Duodenal mucosa (tissue), 2 donors: Measurements from ENCODE around the gene CYTH4.

ENCODE experiments used
- H3K27ac ChIP-seq: one replicate; pipeline ENCODE4 v1.7.0; 2013; ENCODE audit warnings: low read depth, low read length
- H3K27me3 ChIP-seq, 2 donors: one replicate each; pipeline ENCODE4 v1.7.0; 2013; ENCODE audit warnings: low read length in 2 of 2, control low read depth in 1 of 2; ENCODE audit not compliant: insufficient read depth in 2 of 2, control insufficient read depth in 1 of 2
- H3K36me3 ChIP-seq, 2 donors: one replicate each; pipeline ENCODE4 v1.7.0; 2013; ENCODE audit warnings: low read length in 2 of 2, control low read depth in 1 of 2; ENCODE audit not compliant: insufficient read depth in 2 of 2, control insufficient read depth in 1 of 2
- H3K4me1 ChIP-seq, 2 donors: one replicate each; pipeline ENCODE4 v1.7.0; 2013; ENCODE audit warnings: low read length in 2 of 2, control low read depth in 1 of 2; ENCODE audit not compliant: insufficient read depth in 2 of 2, control insufficient read depth in 1 of 2
- H3K4me3 ChIP-seq, 2 donors: one replicate each; pipeline ENCODE4 v1.7.0; 2013; ENCODE audit warnings: low read length in 2 of 2, low read depth in 1 of 2
- H3K9ac ChIP-seq, 2 donors: one replicate each; pipeline ENCODE4 v1.7.0; 2013; ENCODE audit warnings: low read length in 2 of 2, low read depth in 1 of 2
- H3K9me3 ChIP-seq, 2 donors: one replicate each; pipeline ENCODE4 v1.7.0; 2013; ENCODE audit warnings: low read length in 2 of 2, control low read depth in 1 of 2; ENCODE audit not compliant: control insufficient read depth in 1 of 2

The CYTH4 gene

DNA sequence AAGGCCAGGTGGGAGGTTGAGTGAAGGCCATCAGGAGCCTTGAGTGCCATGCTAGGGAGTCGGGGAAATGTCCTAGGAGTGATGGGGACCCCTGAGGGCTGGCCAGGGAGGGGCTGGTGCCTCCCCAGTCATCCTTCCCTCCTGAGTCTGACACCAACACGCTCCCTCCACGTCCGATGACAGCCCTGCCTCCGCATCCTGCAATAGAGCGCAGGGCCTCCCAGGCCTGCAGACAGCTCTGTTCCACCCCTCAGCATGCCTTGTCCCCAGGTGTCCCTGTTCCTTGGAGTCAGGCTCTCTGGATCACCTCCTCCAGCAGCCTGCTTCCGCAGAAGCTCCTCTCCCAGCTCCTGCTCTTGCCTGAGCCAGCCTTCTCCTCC lies 41.4 kb upstream of the CYTH4 start:
- Histone ChIP-seq H3K27me3 (no peaks in the 10 kb centered on the region), H3K9ac (peak overlapping the region in 1 of 2 donors; percentile 6), H3K27ac (peak overlapping the region; percentile 25), H3K36me3 (peaks cover 0 to 9% of the 10 kb centered on the region in 2 donors), H3K4me3 (peak overlapping the region; percentile 5 to 50), H3K9me3 (no peaks in the 10 kb centered on the region), H3K4me1 (peaks cover 24 to 56% of the 10 kb centered on the region in 2 donors)

DNA sequence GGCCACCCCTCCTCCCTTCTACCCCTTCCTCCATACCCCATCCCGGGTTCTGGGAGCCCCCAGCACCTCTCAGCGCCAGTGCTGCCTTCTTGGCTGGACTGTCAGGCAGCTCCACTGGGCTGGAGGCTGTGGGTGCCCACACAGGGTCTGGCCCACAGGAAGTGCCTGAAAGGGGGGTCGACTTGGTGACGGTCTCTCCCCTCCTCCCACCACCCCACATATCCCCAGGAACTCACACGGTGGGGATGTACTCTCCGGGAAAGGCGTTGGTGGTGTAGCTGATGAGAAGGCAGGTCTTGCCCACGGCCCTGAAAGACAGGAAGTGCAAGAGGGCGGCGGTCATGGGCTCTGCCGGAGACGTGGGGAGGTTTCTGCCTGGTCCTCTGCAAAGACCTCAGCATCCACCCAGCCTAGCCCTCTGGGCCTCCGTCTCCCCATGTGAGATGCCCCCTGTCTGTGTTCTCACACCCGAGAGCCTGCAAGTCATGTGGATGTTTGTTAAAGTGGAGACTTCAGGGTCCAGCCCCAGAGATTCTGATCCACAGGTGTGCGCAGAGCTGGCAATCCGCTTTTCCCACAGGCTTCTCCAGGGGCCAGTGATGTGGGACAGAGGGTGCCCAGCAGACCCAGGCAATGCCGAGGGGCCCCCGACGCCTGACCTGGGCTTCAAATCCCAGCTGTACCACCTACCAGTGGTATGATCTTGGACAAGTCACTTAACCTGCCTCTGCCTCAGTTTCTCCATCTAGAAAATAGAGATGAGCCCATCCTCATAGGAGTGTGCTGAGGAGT lies 40.8 kb upstream of the CYTH4 start:
- Histone ChIP-seq H3K27ac (peak overlapping the region; percentile 25), H3K4me1 (peaks cover 19 to 52% of the 10 kb centered on the region in 2 donors), H3K27me3 (no peaks in the 10 kb centered on the region), H3K9me3 (no peaks in the 10 kb centered on the region), H3K4me3 (peak overlapping the region; percentile 50 to 77), H3K36me3 (peaks cover 0 to 9% of the 10 kb centered on the region in 2 donors), H3K9ac (peak overlapping the region; percentile 11 to 25)

GRCh38 chr22:37242395-37242918 lies 39.9 kb upstream of the CYTH4 start:
- peaks cover 0 to 9% of the 10 kb centered on the region in 2 donors for H3K36me3 ChIP-seq
- H3K9ac ChIP-seq: peak overlapping the region; percentile 48 to 62
- no peaks in the 10 kb centered on the region for H3K27me3 ChIP-seq
- H3K27ac ChIP-seq: no peak overlapping the region
- H3K9me3 ChIP-seq: no peaks in the 10 kb centered on the region
- peak overlapping the region; percentile 68 to 77 for H3K4me3 ChIP-seq
- peaks cover 17 to 52% of the 10 kb centered on the region in 2 donors for H3K4me1 ChIP-seq

DNA sequence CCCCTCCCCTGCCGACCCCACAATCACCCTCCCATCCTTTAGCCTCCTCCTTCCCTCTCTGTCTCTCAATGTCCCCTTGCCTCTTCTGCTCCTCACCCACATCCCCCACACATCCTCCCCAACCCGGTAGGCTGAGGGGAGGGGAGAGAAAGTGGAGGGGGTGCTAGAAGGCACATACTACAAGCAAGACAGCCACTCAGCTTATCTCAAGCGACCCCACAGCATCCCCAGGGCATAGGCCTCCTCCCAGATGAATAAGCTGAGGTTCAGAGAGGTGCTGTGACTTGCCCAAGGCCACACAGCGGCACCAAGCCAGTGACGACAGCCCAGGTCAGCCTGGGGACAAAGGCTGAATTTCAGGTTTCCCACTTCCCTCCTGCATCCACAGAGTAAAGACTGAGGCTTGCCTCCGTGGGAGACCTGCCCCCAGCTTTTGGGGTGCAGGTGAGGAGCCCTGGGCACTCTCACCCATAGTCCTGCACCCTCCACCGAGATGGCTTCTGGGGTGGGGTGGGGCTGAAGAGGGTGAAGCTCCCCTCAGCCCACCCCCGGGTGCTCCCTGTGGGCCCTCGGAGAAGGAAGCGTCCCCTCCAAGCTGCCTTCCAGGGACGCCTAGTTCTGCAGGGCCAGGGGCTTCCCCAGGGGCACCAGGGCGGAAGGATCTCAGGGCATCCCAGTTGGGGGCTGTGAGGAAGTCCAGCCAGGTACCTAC lies 38.8 kb upstream of the CYTH4 start:
- Histone ChIP-seq H3K27ac (peak overlapping the region; percentile 52), H3K4me3 (peak overlapping the region; percentile 68 to 77), H3K9me3 (no peaks in the 10 kb centered on the region), H3K36me3 (peaks cover 0 to 9% of the 10 kb centered on the region in 2 donors), H3K9ac (peak overlapping the region; percentile 48 to 62), H3K27me3 (no peaks in the 10 kb centered on the region), H3K4me1 (peaks cover 14 to 47% of the 10 kb centered on the region in 2 donors)

- peak within 1 kb of the TSS; percentile 68 to 77 for H3K4me3 ChIP-seq
Observed at GRCh38 chr22:37244114-37244921, 38.0 kb upstream of the CYTH4 start, which contains the start of gene RAC2. Gene RAC2, minus strand, starts transcription at chr22:37244269. Its CDS starts 121 bp downstream, at chr22:37244148.

GRCh38 chr22:37244922-37245722 lies 37.2 kb upstream of the CYTH4 start:
- Histone ChIP-seq H3K9ac (peak overlapping the region in 1 of 2 donors; percentile 10), H3K27ac (no peak overlapping the region)

More at GRCh38 chr22:37244114-37244921, 38.0 kb upstream of the CYTH4 start, which contains the start of gene RAC2:
- Histone ChIP-seq H3K36me3 (peaks cover 0 to 9% of the 10 kb centered on the region in 2 donors), H3K9me3 (no peaks in the 10 kb centered on the region), H3K27ac (peak within 1 kb of the TSS; percentile 52), H3K9ac (peak within 1 kb of the TSS; percentile 48 to 62), H3K27me3 (no peaks in the 10 kb centered on the region), H3K4me1 (peaks cover 14 to 47% of the 10 kb centered on the region in 2 donors)

DNA sequence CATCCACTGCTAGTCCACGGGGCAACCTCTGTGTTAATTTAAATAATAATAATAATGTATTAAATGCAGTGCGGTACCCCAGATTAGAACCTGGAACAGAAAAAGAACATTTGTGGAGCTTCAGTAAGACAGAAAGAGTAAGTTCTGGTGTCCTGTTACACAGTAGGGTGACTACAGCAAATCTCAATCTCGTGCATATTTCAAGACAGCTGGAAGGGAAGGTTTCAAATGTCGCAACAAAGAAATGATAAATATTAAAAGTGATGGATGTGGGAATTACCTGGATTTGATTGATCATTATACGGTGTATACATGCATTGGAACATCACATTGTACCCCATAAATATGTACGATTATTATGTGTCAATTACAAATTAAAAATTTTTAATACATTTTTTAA lies 36.6 kb upstream of the CYTH4 start:
- no peaks in the 10 kb centered on the region for H3K27me3 ChIP-seq
- no peak overlapping the region for H3K4me3 ChIP-seq

More at GRCh38 chr22:37244922-37245722, 37.2 kb upstream of the CYTH4 start:
- Histone ChIP-seq H3K9me3 (no peaks in the 10 kb centered on the region), H3K27me3 (no peaks in the 10 kb centered on the region), H3K4me3 (no peak overlapping the region), H3K36me3 (peaks cover 0 to 9% of the 10 kb centered on the region in 2 donors), H3K4me1 (peaks cover 14 to 44% of the 10 kb centered on the region in 2 donors)

DNA sequence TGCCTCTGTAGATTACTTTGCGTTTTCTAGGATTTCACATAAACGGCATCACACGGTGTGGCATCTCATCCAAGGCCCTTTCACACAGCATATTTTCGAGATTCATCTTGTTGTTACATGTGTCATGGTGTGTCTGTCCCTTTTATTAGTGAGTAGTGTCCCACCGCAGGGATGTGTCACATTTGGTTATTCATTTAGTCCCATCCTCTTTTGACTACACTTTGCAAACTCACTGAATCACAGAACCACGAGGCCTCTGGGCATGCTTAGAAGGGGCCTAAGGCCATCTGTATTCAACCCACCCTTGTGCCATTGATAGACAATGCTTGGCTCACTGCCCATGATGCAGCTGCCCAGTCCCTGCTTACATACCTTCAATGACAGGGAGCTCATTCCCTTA lies 34.1 kb upstream of the CYTH4 start:
- Histone ChIP-seq H3K9me3 (no peaks in the 10 kb centered on the region), H3K36me3 (no peaks in the 10 kb centered on the region), H3K9ac (no peak overlapping the region), H3K27me3 (no peaks in the 10 kb centered on the region), H3K27ac (no peak overlapping the region), H3K4me1 (peaks cover 10 to 18% of the 10 kb centered on the region in 2 donors), H3K4me3 (no peak overlapping the region)

More for the DNA sequence above, 36.6 kb upstream of the CYTH4 start:
- Histone ChIP-seq H3K4me1 (peaks cover 14 to 38% of the 10 kb centered on the region in 2 donors), H3K27ac (no peak overlapping the region), H3K9me3 (no peaks in the 10 kb centered on the region), H3K9ac (no peak overlapping the region), H3K36me3 (peaks cover 0 to 4% of the 10 kb centered on the region in 2 donors)

GRCh38 chr22:37249986-37250385 lies 32.3 kb upstream of the CYTH4 start:
- no peaks in the 10 kb centered on the region for H3K36me3 ChIP-seq
- no peak overlapping the region for H3K4me3 ChIP-seq
- H3K4me1 ChIP-seq: peaks cover 0 to 4% of the 10 kb centered on the region in 2 donors
- H3K27me3 ChIP-seq: no peaks in the 10 kb centered on the region
- H3K9ac ChIP-seq: no peak overlapping the region
- no peaks in the 10 kb centered on the region for H3K9me3 ChIP-seq
- no peak overlapping the region for H3K27ac ChIP-seq
